OCI-LY1 (cell line): ENCODE data around the gene AIFM2.

Experiments used
- CTCF ChIP-seq: fragments of 200-600 bp; sonication (generic), shearing (Covaris generic); IDR thresholded peaks from 2 replicates; pipeline ENCODE4 v1.5.1; 2017; ENCODE audit warnings: mild to moderate bottlenecking, antibody characterized with exemption, low read length, moderate library complexity, mixed read lengths
- EZH2 ChIP-seq: fragments of 200-600 bp; sonication (generic), shearing (Covaris generic); IDR thresholded peaks from 2 replicates; pipeline ENCODE4 v1.8.0; 2017; ENCODE audit warnings: borderline replicate concordance, mixed run types, mild to moderate bottlenecking, antibody characterized with exemption, low read length, moderate library complexity, mixed read lengths

GRCh38 chr10:70117646-70118045, 15.0 kb downstream of the AIFM2 start:
- no peak for TF ChIP-seq CTCF
- no peak for TF ChIP-seq EZH2
